Right ventricle myocardium superior (tissue), 1 donor: ENCODE data around the gene BPIFB3. TPM values are rescaled to one million over a fixed set of nuclear protein-coding genes. Genes with fewer than 3 reads are reported as not detected.

Experiments used
- ATAC-seq: fragments of 200-7000 bp; cut with Tn5 transposase; one replicate; pipeline ENCODE4 v1.9.1; 2020; ENCODE audit warnings: mild to moderate bottlenecking; ENCODE audit not compliant: poor library complexity
- DNase-seq: peaks from one replicate; pipeline ENCODE4 v3.0.0-alpha.2; 2020
- intact Hi-C: fragments of 100-400 bp; cut with DNase I; formaldehyde crosslinking; loops from one replicate; pipeline ENCODE4 v1.11.2; 2022
- total RNA-seq: library from RNA; stranded (reverse); fragmentation: NEBNext Ultra II Directional; extraction: Animal tissue kit (Norgen Biotek cat#: 25700); gene quantifications from one replicate; pipeline ENCODE4 v1.2.1, GENCODE V29; 2021
- donor health status: DM: no; HTN: yes; CAD: no; lungs with severe emphysema.

BPIFB3 gene
- total RNA-seq, 1 donor from 2014 or later: not detected

GRCh38 chr20:33015114-33015484 lies 38.6 kb upstream of the BPIFB3 start:
- DNase-seq (no peak), ATAC-seq (no peak)
- intact Hi-C loops: no loop called here

- ATAC-seq: no peak
- no peak for DNase-seq
- intact Hi-C loops: no loop called here
These were observed 37.8 kb upstream of the BPIFB3 start for GRCh38 chr20:33015700-33016580.

GRCh38 chr20:33016581-33017109 lies 37.1 kb upstream of the BPIFB3 start:
- ATAC-seq: no peak
- no peak for DNase-seq
- intact Hi-C loops: no loop called here

GRCh38 chr20:33017542-33017941 lies 36.2 kb upstream of the BPIFB3 start:
- intact Hi-C loops: no loop called here
- ATAC-seq (no peak), DNase-seq (no peak)

- ATAC-seq (no peak), DNase-seq (no peak)
- intact Hi-C loops: no loop called here
These were observed 35.4 kb upstream of the BPIFB3 start for GRCh38 chr20:33018169-33018931.

GRCh38 chr20:33019465-33020277 lies 34.0 kb upstream of the BPIFB3 start:
- ATAC-seq: no peak
- intact Hi-C loops: no loop called here
- DNase-seq: no peak

- intact Hi-C loops: no loop called here
- no peak for DNase-seq
- no peak for ATAC-seq
These were observed 33.2 kb upstream of the BPIFB3 start for GRCh38 chr20:33020278-33021161.

- intact Hi-C loops: no loop called here
- DNase-seq (no peak), ATAC-seq (no peak)
These were observed 31.8 kb upstream of the BPIFB3 start for GRCh38 chr20:33021879-33022278.

- DNase-seq (no peak), ATAC-seq (no peak)
- intact Hi-C loops: no loop called here
These were observed 31.4 kb upstream of the BPIFB3 start for GRCh38 chr20:33022289-33022688.

- intact Hi-C loops: no loop called here
- ATAC-seq (no peak), DNase-seq (no peak)
These were observed 30.8 kb upstream of the BPIFB3 start for GRCh38 chr20:33022694-33023438.

GRCh38 chr20:33023439-33024242 lies 30.1 kb upstream of the BPIFB3 start:
- intact Hi-C loops: no loop called here
- ATAC-seq: no peak
- no peak for DNase-seq

GRCh38 chr20:33024243-33024560 lies 29.5 kb upstream of the BPIFB3 start:
- DNase-seq (no peak), ATAC-seq (no peak)
- intact Hi-C loops: no loop called here

- ATAC-seq: no peak
- intact Hi-C loops: no loop called here
- DNase-seq: no peak
These were observed 28.9 kb upstream of the BPIFB3 start for GRCh38 chr20:33024609-33025317.

- ATAC-seq (no peak), DNase-seq (no peak)
- intact Hi-C loops: no loop called here
These were observed 28.3 kb upstream of the BPIFB3 start for GRCh38 chr20:33025318-33025876.

- ATAC-seq: no peak
- no peak for DNase-seq
- intact Hi-C loops: no loop called here
These were observed 27.5 kb upstream of the BPIFB3 start for GRCh38 chr20:33026072-33026778.
